GM18909 (cell line): Measurements from ENCODE around the gene SH2D4B.
"Not testable (repeated sequence)": the region's sequence is repeated elsewhere in the genome, so short reads cannot be mapped to it uniquely, and the experiment has no call there.

Experiments
- ATAC-seq: cut with Tn5 transposase; IDR thresholded peaks from one replicate; pipeline ENCODE4 v1.9.1; 2021; ENCODE audit warnings: mild to moderate bottlenecking; ENCODE audit not compliant: unreplicated experiment, poor library complexity

Gene SH2D4B

DNA sequence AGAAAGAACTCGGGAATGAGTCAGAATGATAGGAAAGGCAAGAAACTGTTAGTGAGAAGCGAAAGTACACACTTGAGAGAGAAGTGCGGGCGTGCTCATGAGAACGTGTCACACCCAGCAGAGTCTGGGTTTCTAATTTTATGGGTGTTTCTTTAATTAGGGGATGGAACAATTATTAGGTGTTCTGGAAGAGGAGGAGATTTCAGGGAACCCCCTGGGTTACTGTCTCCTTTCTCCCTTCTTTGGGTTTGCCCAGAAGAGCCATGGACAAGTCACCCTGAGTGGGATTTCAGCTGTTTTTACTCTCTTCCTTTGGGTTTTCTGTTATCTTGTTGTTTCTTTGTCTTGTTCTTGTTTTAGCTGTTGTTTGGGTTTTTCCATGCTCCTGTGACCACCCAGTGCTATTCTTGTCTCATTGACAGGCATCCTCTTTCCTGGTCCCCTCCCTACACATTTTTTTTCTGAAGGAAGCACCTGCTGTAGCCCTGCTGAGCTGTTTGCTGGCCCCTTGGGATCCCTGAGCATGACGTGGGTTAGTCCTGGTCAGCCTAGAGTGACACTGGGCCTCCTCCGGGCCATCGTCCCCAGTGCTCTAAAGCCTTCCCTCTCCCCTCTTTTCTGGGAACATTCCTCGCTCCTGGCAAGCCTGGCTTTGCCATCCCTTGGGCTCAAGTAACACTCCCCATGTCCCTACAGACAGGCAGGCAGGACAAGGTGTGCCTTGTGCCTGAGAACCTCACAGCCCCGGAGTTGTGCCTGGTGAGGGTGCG lies 3.5 kb downstream of the SH2D4B start:
- ATAC-seq: peak; percentile 68

DNA sequence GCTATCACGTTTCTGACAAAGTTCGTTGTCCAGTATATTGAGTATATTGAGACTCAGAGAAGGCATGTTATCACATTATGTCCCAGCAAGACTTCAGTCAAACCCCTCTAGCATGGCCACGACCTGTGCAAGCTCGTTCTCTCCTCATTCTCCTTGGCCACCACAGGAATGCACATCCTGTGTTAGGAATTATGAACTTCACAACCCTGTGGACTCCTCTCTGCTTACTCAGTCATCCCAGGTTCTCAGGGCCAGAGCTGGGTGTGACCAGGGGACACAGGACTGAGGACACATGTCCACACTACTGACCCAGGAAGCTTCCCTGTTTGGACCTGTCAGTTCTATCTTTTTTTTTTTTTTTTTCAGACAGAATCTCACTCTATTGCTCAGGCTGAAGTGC lies 4.4 kb downstream of the SH2D4B start:
- no peak for ATAC-seq

DNA sequence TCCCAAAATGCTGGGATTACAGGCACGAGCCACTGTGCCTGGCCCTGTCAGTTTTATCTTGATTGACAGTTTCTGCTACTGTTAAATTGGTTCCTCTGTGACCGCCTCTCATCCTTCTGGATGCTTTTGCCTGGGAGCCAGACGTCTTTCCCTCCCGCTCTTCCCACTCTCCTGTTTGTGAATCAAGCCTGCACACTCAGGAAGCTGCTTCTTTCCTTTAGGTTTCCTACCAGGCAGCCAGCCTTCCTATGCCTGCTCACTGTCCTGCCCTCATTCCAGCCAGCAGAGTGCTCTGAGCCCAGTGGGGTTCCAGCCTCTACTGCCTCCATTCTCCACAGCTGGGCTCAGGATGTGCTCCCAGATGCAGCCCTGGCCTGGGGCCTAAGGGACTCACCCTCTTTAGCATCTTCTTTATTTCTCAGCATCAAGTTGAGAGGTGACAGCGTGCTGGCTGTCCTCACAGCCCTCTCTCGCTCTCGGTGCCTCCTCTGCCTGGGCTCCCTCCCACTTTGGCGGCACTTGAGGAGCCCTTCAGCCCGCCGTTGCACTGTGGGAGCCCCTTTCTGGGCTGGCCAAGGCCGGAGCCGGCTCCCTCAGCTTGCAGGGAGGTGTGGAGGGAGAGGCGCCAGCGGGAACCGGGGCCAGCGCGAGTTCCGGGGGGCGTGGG lies 5.1 kb downstream of the SH2D4B start:
- no peak for ATAC-seq

DNA sequence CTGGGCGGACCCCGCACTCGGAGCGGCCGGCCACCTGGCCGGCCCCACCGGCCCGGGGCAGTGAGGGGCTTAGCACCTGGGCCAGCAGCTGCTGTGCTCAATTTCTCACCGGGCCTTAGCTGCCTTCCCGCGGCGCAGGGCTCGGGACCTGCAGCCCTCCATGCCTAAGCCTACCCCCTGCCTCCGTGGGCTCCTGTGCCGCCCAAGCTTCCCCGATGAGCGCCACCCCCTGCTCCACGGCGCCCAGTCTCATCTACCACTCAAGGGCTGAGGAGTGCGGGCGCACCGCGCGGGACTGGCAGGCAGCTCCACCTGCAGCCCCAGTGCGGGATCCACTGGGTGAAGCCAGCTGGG lies 5.6 kb downstream of the SH2D4B start:
- not testable (repeated sequence) for ATAC-seq

DNA sequence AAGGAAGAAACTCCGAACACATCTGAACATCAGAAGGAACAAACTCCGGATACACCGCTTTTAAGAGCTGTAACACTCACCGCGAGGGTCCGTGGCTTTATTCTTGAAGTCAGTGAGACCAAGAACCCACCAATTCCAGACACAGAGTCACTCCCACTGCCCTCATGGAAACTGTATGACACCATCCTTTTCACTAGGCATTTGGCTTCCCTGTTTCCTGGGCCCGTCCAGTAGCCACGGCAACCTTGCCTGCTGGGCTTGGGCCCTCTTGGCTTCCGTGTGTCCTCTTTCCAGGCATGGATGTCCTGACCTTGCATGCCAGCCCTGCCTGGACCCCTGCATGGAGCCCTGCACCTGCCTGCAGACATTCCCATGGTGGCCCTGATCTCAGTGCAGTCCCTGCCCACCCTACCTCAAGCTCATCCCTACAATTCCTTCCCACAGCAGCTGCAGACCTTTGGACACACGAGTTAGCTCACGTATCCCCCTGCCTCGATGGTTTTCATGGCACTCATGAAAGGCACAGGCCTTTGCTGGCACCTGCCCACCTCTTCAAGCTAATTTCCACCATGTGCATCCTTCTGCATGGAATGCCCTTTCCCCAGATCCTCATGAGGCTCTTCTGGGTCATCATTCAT lies 6.7 kb downstream of the SH2D4B start:
- no peak for ATAC-seq

DNA sequence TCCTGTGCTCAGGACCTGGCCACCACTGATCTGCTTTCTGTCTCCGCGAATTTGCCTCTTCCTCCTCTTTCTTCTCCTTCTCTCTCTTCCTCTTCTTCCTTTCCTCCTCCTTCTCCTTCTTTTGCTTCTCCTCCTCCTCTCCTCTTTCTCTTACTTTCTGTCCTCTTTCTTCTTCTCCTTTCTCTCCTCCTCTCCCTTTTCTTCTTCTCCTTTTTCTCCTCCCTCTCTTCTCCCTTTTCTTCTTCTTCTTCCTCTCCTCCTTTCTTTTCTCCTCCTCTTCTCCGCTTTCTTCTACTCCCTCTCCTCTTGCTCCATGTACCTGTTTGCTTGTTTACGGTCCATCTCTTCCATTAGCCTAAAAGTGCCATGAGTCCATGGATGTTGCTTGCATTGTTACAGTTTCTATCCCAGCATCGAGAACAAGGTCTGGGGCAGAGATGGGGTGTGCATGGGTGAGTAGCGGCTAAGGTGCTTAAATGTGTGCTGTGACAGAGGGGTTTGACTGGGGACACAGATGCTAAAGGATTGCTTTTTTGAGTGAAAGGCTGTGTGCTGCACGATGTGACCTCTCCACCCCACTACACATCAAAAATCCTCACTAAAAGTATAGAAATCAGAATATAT lies 7.7 kb downstream of the SH2D4B start:
- ATAC-seq: no peak

DNA sequence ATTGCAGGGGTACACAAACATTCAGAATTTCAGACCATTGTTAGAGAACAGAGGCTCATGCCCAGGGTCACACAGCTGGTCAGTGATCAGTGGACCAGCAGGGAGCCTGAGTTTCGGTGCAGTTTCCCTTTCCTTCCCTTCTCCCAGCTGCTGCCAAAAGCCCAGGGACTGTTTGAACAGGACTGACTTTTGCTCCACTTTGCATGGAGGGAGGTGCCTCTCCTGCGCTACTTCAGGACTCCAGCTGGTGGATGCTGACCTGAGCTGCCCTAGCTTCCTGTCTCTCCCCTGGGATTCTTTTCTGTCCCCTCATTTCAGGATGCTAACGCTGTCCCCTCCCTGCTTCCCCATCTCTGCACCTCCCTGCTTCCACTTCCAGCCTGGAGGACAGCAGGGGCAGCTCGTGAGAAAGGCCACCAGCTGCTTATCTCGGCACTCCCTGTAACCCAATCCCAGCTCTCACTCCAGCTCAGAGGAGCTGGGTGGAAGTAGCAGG lies 14.5 kb downstream of the SH2D4B start:
- no peak for ATAC-seq

DNA sequence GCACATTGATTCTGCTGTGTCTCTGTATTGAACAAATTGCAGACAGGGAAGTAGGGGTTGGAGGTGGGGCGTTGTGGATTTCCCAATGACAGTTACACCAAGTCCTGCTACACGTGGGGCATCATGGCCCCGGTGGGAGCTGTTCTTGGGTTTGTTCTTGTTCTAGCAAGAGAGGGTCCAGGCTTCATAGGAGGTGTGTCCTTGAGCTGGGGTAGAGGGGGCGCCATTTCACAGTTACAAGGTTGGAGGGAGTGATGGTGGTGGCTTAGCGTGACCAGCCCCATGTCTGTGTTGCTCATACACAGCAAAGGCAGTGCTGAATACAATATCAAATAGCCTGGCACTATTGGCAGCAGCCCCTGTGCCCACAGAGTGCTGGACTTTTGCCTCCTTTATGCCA lies 15.7 kb downstream of the SH2D4B start:
- ATAC-seq: no peak

DNA sequence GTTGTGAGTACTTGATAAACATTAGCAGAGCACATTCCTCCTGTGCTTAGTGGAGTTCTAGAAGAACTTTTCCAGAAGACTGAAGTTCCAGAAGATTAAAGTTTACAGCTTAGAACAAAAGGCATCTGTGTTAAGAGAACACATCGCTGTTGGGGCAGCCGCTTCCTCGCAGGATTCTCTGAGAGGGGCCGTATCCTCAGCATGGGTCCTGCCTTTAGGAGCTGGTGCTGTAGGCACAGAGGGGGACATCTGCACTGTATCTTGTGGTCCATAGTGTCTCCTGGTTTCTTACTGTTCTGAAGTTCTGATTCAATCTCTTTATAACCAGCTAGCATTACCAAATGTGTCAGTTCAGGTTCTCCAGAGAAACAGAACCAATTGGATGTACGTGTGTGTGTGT lies 16.3 kb downstream of the SH2D4B start:
- no peak for ATAC-seq

DNA sequence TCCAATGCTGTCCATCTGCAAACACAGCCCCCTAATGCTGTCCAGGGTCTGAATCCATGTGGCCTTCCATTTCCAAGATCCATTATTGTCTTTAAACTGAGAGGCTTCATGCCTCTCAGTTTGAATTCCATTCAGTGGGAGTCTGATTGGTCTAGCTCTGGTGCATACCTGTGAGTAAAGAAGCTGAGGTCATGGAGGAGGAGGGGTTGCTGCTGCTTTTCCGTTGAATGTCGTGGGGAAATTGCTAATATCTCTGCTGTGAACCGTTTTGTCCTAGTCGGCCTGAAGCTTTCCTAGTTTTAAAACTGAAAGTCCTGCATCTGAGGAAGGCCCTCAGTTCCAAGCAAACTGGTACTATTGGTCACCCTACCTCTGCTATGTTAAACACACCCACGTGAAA lies 17.7 kb downstream of the SH2D4B start:
- no peak for ATAC-seq

DNA sequence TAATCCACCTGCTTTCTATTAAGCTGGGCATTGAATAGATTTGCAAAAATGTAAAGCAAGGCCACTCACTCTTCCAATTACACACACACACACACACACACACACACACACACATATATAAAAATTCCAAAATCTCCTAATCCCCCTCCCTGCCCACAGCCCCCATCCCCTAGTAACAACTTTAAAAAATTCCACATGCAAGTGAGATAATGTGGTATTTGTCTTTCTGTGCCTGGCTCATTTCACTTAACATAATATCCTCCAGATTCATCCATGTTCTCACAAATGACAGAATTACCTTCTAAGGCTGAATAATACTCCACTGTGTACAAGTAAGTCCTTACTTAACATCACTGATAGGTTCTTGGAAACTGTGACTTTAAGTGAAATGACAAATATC lies 24.2 kb downstream of the SH2D4B start:
- ATAC-seq: no peak

DNA sequence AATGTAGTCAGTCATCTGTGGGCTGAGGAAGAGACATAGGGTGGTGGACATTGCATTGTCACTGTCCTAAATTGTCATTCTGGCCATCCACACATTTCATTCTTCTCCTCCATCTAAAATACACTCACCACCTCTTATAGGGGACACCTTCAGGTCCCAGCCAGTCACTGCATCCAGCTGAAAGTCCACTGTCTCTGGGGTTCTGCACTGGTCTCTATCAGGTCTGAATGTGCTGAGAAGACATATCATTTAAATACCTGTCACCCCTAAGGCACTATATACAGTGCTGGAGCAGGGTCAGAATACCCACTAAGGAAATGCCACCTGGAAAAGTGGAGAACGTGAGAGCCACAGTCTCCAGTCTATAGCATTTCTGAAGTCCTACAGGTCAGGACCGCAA lies 29.6 kb downstream of the SH2D4B start:
- no peak for ATAC-seq

DNA sequence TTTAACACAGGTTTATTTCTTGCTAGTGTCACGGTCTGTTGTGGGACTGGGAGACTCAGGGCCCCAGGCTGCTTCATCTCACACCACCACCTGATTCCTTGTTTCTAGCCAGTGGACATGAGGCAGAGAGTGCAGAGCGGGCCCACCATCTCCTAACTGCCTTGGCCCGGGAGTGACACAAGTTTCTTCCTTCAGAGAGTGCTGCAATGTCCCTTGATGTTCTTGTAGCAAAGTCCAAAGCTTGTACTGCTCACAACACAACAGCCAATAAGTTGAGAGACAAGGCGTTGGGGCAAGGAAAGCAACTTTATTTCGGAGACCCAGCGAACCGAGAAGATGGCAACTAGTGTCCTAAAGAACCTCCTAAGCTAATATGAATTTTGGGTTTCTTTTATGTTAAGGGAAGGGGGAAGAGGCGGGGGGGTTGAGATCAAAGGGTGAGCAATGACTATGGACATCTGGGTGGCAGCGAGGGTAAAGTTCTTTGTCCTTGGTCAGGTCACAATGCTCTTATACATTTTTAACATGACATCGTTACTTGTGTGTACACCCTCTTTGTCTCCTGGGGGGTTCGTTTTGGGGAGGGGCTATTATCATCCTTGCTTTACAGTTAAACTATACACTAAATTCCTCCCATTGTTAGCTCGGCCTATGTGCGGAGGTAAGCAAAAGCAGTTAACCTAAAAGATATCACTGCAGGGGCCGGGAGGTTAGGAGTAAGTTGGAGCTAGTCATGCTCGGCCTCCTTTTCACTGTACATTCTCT lies 31.6 kb downstream of the SH2D4B start:
- no peak for ATAC-seq

DNA sequence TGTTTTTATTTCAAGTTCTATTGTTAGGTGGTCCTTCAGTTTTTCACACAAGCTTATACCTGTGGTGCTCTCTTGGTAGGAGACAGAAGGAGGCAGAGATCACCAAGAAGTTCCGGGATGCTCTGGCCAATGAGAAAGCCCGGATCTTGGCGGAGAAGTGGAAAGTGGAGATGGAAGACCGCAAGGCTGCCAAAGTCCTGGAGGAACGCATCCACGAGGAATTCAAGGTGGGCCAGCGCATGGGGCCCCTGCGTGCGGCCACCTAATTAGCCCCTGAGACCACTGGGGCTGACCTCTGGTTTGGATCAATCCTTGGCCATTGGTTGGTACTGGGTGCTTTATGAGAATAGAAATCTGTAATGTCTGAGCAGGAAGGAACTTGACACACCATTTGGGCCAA lies 33.6 kb downstream of the SH2D4B start:
- ATAC-seq: no peak

DNA sequence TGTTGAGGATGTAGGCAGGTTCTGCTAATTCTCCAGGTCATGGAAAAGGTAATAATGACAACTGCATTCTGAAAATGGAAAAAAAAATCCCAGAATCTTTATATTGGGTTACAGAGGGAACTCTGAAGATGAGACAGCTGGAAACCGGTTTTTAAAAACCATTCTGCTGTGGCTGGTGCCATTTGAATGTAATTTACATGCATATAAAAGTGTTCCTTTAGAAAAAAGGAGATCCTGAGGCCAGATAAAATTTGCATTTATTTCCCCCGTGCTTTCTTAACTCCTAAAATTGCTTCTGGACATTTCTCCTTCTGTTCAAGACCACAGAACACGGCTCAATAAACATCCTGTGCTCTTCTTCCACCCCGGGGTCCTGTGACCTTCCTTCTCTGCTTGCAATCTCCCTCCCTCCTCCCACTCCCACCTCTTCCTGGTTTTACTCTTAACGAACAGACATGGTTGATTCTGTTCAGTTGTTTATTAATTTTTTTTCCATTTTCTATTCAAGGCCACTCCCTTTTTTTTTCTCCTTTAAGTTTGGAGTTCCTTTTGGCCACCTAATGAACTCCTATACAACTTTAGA lies 41.6 kb downstream of the SH2D4B start:
- ATAC-seq: no peak

DNA sequence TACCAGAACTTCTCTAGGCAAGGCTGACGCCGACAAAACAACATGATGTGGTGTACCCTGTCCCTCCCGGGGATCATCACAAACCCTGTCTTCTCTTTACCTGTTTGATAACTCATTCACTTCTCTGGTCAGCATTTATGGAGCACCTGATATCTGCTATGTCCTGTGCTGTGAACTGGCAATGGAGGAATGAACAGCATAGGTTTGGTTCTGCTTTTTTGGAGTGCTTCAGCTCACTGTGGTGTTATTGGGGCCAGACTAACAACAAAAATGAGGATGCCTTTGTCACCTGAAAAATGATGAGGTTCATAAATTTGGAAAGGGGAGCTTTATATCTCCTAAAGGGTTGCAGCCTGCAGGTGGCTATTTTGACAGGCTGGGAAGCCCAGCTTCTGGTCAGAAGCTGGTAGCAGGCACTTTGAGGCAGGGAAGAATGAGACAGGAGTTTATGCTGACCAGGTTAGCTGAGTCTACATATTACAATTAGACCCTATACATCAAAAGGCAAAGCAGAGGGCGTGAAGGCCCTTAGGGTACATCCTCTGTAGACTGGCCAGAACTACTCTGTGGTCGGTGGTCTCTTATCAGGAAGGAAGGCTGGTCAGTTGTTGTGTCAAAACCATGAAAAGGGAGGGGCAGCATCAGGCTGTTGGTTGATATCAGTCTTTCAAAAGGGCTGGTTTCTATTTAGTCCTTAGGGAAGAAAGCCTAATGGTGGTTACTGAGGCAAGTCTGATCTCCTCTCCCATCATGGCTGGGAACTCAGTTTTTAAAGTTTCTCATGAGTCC lies 42.3 kb downstream of the SH2D4B start:
- ATAC-seq: no peak

DNA sequence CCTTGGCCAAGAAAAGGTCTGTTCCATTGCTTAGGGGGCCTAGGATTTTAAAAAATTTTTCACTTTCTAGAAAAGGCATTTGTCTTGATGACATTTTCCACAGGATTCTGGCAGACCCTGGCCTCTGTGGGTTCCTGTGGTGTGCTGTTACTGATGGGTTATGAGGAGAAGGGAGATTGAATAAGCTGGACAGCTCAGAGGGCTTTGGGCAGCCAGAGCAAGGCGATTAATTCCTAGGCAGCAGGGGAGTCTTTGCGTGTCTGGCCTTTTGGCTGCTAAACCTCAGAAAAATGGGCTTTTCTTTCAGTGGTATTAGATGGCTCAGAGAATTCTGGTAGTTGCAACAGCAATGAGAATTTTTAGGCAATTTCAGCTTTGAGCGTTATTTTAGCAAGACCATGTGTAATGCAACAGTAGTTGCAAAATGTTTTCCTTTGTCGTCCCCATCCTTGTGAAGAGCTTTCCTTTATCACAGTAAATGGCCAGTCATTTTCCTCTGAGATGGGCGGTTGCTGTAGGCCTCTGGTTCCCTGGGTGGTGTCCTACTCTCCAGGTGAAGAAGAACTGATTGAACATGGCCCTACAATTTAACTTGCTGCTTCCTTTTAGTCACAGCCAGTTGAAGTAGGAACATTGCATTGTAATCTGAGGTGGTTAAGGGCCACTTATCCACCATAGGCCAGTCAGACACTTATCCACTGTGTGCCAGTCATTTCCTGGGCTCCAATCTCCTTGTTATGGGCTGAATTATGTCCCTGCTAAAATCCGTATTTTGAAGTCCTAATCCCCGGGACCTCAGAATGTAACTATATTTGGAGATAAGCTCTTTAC lies 43.2 kb downstream of the SH2D4B start:
- no peak for ATAC-seq

DNA sequence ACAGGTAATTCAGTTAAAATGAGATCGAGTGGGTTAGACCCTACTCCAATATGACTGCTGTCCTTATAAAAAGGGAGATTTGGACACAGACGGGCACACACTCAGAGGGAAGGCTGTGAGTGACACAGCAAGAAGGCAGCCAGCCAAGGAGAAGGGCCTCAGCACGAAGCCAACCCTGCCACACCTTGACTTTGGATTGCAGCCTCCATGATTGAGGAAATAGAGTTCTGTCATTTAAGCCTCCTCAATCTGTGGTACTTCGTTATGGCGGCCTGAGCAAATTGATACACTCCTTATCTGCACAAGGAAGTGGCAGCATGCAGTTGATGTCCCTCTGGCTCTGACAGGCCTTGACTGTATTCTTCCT lies 43.8 kb downstream of the SH2D4B start:
- no peak for ATAC-seq
